ENCODE data around the gene PDE3A.
"Not testable (repeated sequence)": the region's sequence is repeated elsewhere in the genome, so short reads cannot be mapped to it uniquely, and the experiment has no call there.

PDE3A gene

GRCh38 chr12:20372326-20373096 is 4.2 kb downstream of the PDE3A start:
- no peak for DNase-seq (ENCODE audit: low read depth)
- no peak overlapping the region for H3K4me3 ChIP-seq (ENCODE audit: low read depth, low read length)
- TF ChIP-seq, protein P1, sequence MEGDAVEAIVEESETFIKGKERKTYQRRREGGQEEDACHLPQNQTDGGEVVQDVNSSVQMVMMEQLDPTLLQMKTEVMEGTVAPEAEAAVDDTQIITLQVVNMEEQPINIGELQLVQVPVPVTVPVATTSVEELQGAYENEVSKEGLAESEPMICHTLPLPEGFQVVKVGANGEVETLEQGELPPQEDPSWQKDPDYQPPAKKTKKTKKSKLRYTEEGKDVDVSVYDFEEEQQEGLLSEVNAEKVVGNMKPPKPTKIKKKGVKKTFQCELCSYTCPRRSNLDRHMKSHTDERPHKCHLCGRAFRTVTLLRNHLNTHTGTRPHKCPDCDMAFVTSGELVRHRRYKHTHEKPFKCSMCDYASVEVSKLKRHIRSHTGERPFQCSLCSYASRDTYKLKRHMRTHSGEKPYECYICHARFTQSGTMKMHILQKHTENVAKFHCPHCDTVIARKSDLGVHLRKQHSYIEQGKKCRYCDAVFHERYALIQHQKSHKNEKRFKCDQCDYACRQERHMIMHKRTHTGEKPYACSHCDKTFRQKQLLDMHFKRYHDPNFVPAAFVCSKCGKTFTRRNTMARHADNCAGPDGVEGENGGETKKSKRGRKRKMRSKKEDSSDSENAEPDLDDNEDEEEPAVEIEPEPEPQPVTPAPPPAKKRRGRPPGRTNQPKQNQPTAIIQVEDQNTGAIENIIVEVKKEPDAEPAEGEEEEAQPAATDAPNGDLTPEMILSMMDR (conservative IDR thresholded peaks at IDR 0.05; ENCODE audit: low read depth, low read length): no peak

DNA sequence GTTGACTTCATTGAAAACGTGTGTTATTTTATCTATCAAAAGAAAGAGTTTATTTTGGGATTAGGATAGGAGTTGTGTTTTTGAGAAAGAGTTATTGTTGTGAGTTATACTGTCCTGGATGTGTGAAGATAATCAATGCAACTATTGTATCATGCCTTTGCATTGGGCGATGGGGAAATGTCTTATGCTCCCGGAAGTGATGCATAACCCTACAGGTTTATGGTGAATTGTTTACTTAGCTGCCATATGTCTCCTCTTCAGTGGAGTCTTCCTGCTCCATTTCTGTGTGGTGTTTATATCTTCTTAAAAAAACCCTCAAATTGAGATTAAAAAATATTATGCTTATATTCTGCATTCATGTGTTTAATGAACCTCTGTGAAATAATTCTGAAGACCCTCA is 6.5 kb downstream of the PDE3A start:
- no peak for DNase-seq (ENCODE audit: low read depth)
- TF ChIP-seq, protein P1 (conservative IDR thresholded peaks at IDR 0.05; ENCODE audit: low read depth, low read length): no peak
- no peak overlapping the region for H3K4me3 ChIP-seq (ENCODE audit: low read depth, low read length)

DNA sequence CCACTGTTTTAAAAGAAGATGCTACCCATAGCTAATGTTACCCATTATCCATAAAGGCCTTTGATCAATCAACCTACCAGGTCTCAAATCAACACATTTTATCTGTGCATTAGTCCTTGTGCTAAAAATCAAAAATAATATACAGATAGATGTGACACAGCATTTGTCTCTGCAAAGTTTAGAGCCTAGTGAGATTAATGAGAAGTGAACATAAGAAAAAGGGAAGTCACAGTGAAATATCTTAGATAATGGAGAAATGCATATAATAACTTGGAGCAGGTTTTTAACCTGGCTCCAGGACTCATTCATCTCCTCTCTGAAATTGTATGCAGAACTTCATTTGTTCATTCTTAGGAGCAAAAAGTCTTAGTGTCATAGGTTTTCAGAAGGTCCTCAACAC is 7.2 kb downstream of the PDE3A start:
- TF ChIP-seq, protein P1 (conservative IDR thresholded peaks at IDR 0.05; ENCODE audit: low read depth, low read length): no peak
- no peak for DNase-seq (ENCODE audit: low read depth)
- no peak overlapping the region for H3K4me3 ChIP-seq (ENCODE audit: low read depth, low read length)

- TF ChIP-seq, protein P1 (conservative IDR thresholded peaks at IDR 0.05; ENCODE audit: low read depth, low read length): peak; percentile 54
- no peak overlapping the region for H3K4me3 ChIP-seq (ENCODE audit: low read depth, low read length)
- DNase-seq (ENCODE audit: low read depth): peak; percentile 65
Observed at GRCh38 chr12:20376984-20377383, 8.6 kb downstream of the PDE3A start.

DNA sequence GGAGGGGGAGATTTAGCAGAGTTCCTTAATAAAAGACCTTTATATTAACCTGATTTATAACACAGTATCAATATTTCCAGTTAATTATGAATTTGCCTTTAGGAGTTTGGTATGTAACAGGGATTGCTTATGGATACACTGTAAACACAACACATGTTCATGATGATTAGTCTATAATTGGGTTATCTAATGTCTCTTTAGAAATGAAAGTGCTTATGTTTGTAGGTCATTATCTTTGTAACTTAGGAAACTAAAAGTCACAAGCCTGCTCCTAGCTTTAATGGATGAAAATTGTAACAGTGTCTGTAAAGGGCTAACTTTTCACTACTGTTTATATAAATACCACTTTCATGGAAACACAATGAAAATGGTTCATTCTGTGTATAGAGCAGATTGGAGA is 9.4 kb downstream of the PDE3A start:
- DNase-seq (ENCODE audit: low read depth): no peak
- TF ChIP-seq, protein P1 (conservative IDR thresholded peaks at IDR 0.05; ENCODE audit: low read depth, low read length): no peak
- no peak overlapping the region for H3K4me3 ChIP-seq (ENCODE audit: low read depth, low read length)

- peak; percentile 41 for DNase-seq (ENCODE audit: low read depth)
- H3K4me3 ChIP-seq (ENCODE audit: low read depth, low read length): no peak overlapping the region
- TF ChIP-seq, protein P1 (conservative IDR thresholded peaks at IDR 0.05; ENCODE audit: low read depth, low read length): no peak
Observed at GRCh38 chr12:20382117-20382516, 13.8 kb downstream of the PDE3A start.

DNA sequence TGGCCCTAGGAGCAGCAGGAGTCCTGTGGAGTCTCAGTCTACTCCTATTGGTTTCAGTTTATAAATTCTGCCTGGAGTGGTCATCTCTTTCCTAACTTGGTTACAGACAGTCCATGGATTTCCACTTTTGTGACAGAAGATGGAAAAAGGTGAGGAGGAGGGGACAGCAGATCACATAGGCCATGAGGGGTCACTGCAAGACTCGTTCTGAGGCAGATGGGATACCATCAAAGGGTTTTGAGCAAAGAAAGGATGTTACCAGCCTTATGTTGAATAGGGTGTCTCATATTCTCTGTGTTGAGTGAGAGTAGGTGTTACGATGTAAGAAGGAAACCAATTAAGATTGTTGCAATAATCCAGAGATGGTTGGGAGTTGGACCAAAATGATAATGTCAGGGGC is 15.3 kb downstream of the PDE3A start:
- H3K4me3 ChIP-seq (ENCODE audit: low read depth, low read length): no peak overlapping the region
- TF ChIP-seq, protein P1 (conservative IDR thresholded peaks at IDR 0.05; ENCODE audit: low read depth, low read length): no peak
- DNase-seq (ENCODE audit: low read depth): no peak

GRCh38 chr12:20384836-20385235 is 16.5 kb downstream of the PDE3A start:
- not testable (repeated sequence) for DNase-seq (ENCODE audit: low read depth); H3K4me3 ChIP-seq (ENCODE audit: low read depth, low read length)
